Brain microvascular endothelial cell (primary cell): ENCODE results near the gene C11orf21.

Experiments
- DNase-seq: peaks from one replicate; pipeline ENCODE4 v3.0.0-alpha.2; 2020
- H3K27ac ChIP-seq: fragments of 250-450 bp; sonication (Bioruptor Pico); 2 replicates; pipeline ENCODE4 v1.5.1; 2020; ENCODE audit warnings: mild to moderate bottlenecking, moderate library complexity
- H3K27me3 ChIP-seq: fragments of 250-450 bp; sonication (Bioruptor Pico); replicated peaks from 2 replicates; pipeline ENCODE4 v1.5.1; 2020; ENCODE audit warnings: mild to moderate bottlenecking
- H3K36me3 ChIP-seq: fragments of 250-450 bp; sonication (Bioruptor Pico); replicated peaks from 2 replicates; pipeline ENCODE4 v1.5.1; 2020; ENCODE audit warnings: mild to moderate bottlenecking
- H3K4me3 ChIP-seq: 2 replicates; pipeline ENCODE4 v1.5.1; 2011; ENCODE audit warnings: low read depth, mild to moderate bottlenecking, control low read depth, low read length, moderate library complexity
- in situ Hi-C: cut with HindIII; loops from 2 replicates; pipeline ENCODE4 v1.10.0; 2017; ENCODE audit warnings: low sequenced_read_pairs, low pct_ligation_motif_present
- TF ChIP-seq, protein P1 (sequence below): IDR thresholded peaks from 2 replicates; pipeline ENCODE4 v1.5.1; 2011; ENCODE audit warnings: low read depth, mild to moderate bottlenecking, moderate library complexity, low read length, control low read depth, inconsistent platforms; ENCODE audit errors: missing control alignments

Gene C11orf21

DNA sequence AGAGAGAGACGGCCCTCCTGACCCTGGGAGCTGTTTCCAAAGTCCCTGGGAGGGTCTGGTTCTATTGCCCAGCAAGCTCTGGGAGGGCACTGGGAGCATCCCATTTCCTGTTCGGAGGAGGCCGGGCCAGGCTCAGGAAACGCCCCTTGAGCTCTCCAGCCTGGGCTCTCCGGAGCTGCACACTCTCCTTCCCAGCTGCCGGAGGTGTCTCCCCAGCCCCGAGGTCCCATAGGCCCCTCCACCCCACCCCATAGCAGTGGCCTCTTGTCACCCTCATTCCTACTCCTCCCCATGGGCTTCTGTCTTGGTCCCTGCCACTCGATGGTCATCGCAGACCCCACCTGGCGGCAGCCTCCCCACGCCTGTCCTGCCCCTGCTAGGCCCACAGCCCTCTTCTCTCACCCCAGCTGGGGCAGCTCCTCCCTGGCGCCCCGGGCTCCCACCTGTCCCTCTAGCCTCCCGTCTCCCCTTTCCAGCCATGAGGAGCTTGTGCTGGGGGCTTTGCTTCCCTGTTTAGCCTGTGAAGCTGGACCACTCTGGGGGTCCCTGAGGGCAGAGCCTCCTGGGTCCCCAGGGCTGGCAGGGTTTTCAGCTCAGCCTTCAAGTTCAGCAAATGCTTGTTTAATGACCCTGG lies 2.9 kb upstream of the C11orf21 start:
- no peak overlapping the region for H3K27ac ChIP-seq
- TF ChIP-seq, protein P1, sequence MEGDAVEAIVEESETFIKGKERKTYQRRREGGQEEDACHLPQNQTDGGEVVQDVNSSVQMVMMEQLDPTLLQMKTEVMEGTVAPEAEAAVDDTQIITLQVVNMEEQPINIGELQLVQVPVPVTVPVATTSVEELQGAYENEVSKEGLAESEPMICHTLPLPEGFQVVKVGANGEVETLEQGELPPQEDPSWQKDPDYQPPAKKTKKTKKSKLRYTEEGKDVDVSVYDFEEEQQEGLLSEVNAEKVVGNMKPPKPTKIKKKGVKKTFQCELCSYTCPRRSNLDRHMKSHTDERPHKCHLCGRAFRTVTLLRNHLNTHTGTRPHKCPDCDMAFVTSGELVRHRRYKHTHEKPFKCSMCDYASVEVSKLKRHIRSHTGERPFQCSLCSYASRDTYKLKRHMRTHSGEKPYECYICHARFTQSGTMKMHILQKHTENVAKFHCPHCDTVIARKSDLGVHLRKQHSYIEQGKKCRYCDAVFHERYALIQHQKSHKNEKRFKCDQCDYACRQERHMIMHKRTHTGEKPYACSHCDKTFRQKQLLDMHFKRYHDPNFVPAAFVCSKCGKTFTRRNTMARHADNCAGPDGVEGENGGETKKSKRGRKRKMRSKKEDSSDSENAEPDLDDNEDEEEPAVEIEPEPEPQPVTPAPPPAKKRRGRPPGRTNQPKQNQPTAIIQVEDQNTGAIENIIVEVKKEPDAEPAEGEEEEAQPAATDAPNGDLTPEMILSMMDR = no peak
- no peak overlapping the region for H3K4me3 ChIP-seq
- DNase-seq = no peak
- in situ Hi-C loops = no loop called here
- no peaks in the 10 kb centered on the region for H3K36me3 ChIP-seq
- H3K27me3 ChIP-seq = no peaks in the 10 kb centered on the region

DNA sequence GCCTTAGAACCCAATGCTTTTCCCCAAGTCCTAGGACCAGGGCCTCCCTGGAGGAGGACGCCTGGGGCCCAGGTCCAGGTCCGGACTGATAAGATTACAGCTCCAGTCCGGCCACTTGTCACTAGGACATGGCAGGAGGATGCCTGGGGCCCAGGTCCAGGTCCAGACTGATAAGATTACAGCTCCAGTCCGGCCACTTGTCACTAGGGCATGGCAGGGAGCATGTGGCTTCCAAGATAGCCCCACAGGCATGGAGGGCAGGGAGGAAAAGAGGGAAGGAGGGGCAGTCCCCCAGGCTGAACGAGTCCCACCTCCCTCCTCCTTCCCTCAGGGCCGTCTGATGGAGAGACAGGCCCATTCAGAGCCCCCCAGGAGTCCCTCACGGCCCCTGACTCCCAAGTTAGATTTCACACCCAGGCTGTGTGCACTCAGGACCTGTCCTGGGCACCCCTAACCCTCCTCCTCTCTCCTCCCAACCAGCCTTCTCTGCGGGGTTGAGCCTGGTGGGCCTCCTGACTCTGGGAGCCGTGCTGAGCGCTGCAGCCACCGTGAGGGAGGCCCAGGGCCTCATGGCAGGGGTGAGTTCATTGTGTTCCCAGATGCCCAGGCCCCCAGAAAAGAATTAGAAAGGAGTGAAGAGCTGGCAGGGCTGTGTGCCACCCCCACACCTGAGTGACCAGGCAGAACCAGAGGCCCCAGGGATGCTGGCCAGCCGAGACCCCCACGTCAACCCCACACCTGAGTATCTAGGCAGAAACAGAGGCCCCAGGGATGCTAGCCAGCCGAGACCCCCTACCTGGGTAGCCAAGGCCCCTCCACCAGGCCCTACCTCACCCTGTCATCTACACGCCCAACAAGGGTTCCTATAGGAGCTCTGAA lies 2.1 kb upstream of the C11orf21 start:
- no peak overlapping the region for H3K4me3 ChIP-seq

GRCh38 chr11:2302896-2303626 lies 1.3 kb upstream of the C11orf21 start:
- Histone ChIP-seq H3K4me3 (no peak overlapping the region), H3K36me3 (no peaks in the 10 kb centered on the region), H3K27ac (no peak overlapping the region), H3K27me3 (no peaks in the 10 kb centered on the region)
- in situ Hi-C loops = no loop called here
- TF ChIP-seq, protein P1 = no peak
- no peak for DNase-seq

More for the DNA sequence above, 2.1 kb upstream of the C11orf21 start:
- no peak for DNase-seq
- Histone ChIP-seq H3K27me3 (no peaks in the 10 kb centered on the region), H3K36me3 (no peaks in the 10 kb centered on the region), H3K27ac (no peak overlapping the region)
- in situ Hi-C loops = no loop called here
- TF ChIP-seq, protein P1 = no peak

DNA sequence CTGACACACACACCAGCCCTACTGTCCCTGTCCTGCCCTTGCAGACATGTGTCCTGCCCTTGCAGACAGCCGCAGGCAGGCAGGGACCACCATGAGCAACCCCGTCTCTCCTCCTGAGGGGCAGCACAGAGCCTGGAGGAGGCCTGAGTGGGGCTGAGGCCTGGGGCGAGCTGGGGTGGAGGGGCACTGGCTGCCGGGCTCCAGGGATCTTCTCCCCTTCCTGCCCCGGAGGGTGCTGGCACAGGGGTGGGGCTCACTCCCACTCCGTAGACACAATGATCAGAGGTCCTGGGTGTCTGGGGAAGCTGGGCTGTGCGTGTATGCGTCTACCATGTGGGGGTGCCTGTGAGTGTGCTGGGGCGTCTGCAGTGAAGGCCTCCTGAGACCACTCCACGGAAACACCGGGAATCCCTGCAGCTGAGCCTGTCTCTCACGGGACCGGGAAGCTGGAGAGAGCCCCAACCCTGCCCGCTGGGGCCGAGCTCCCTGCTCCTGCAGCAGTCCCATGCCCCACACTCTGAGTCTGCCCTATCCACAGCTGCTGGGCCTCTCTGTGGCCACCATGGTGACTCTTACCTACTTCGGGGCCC lies 683 bp upstream of the C11orf21 start:
- in situ Hi-C loops = no loop called here
- H3K4me3 ChIP-seq = no peak overlapping the region
- TF ChIP-seq, protein P1 = no peak

DNA sequence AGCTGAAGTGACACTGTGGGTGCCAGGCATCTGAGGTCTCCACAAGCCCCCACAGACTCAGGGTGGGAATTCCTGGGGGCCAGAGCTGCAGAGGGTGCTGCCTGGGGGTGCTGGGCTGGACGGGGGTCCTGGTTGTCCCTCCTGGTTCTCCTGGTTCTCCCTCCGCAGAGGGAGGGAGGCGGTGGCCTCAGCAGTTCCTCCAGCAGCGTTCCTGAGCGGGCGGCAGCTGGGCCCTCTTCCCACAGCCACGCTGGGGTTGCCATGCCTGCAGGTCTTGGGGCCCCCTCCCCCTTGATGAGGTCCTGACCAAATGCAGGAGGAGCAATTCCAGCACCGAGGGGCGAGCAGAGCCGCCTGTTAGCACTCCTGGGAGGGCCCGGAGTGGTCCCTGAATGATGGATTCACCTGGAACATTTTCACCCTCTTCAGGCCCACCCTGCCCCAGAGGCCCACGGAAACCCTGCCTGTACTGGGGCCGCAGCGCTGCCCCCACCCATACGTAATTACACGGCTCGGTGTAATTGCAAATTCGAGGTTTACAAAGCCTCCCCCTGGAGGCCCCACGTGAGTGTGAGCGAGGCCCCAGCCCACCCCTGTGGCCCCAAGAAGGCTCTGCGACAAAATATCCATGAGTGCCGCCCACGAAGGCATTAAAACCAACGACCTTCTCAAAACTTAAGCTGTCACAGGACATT lies 635 bp downstream of the C11orf21 start:
- in situ Hi-C loops = no loop called here
- TF ChIP-seq, protein P1 = no peak
- no peak overlapping the region for H3K27ac ChIP-seq
- H3K36me3 ChIP-seq = no peaks in the 10 kb centered on the region
- no peak for DNase-seq
- H3K4me3 ChIP-seq = no peak overlapping the region
- no peaks in the 10 kb centered on the region for H3K27me3 ChIP-seq

More for the DNA sequence above, 683 bp upstream of the C11orf21 start:
- Histone ChIP-seq H3K27me3 (no peaks in the 10 kb centered on the region), H3K36me3 (no peaks in the 10 kb centered on the region), H3K27ac (no peak overlapping the region)
- DNase-seq = no peak
